GM12878 (cell line): ENCODE results near the gene EPHA2. TPM values are rescaled to one million over a fixed set of nuclear protein-coding genes. Genes with fewer than 3 reads are reported as not detected.

Experiments
- ATAC-seq: fragments of 200-7000 bp; cut with Tn5 transposase; 3 replicates; pipeline ENCODE4 v1.9.1; 2020; ENCODE audit warnings: mild to moderate bottlenecking, moderate library complexity
- BruUV-seq: library from RNA; stranded (reverse); fragments of 400-500 nt; replicated peaks from 2 replicates; lab custom pipeline; 2021; lab: Mats Ljungman, UMichigan
- CTCF ChIA-PET: fragments of 300-600 bp; sonication (Branson Sonifier 250); formaldehyde crosslinking; extraction: SDS; loops from one replicate; lab custom pipeline; 2021; ENCODE audit warnings: inconsistent platforms; lab: Yijun Ruan, JAX
- POLR2A ChIA-PET: fragments of 350-600 bp; formaldehyde crosslinking; extraction: SDS; loops from one replicate; lab custom pipeline; 2021; ENCODE audit warnings: inconsistent platforms; lab: Charles Lee
- RAD21 ChIA-PET: fragments of 300-600 bp; sonication (Branson Sonifier 250); formaldehyde crosslinking; loops from one replicate; lab custom pipeline; 2023; ENCODE audit warnings: antibody characterized with exemption; ENCODE audit not compliant: unreplicated experiment; lab: Charles Lee
- SMC1A ChIA-PET: fragments of 300-600 bp; sonication (Branson Sonifier 250); formaldehyde crosslinking; loops from one replicate; lab custom pipeline; 2023; ENCODE audit not compliant: unreplicated experiment, uncharacterized antibody; lab: Charles Lee
- DNase-seq: peaks from one replicate; pipeline ENCODE4 v3.0.0-alpha.2; 2011; ENCODE audit warnings: low read depth, low spot score
- FAIRE-seq: peaks from 3 replicates; lab custom pipeline; 2011; peaks lifted over from hg19 to GRCh38; lab: Jason Lieb, UNC
- H2AFZ ChIP-seq: 2 replicates; pipeline ENCODE4 v1.6.0; 2011; ENCODE audit warnings: low read depth, low read length, control low read depth; ENCODE audit not compliant: control insufficient read depth
- H3K27ac ChIP-seq: 2 replicates; pipeline ENCODE4 v1.5.1; 2011; ENCODE audit warnings: control low read depth; ENCODE audit not compliant: control insufficient read depth, insufficient read depth
- H3K27me3 ChIP-seq, 2 experiments: replicated peaks in 1 of 2; 2 replicates each; pipeline versions ENCODE4 v1.6.0 to v1.6.1; 2011; ENCODE audit warnings: low read length in 1 of 2; ENCODE audit not compliant: control insufficient read depth in 2 of 2, insufficient read depth in 2 of 2
- H3K36me3 ChIP-seq, 2 experiments: 2 replicates each; pipeline ENCODE4 v1.5.1; 2011; ENCODE audit warnings: low read length in 1 of 2; ENCODE audit not compliant: control insufficient read depth in 2 of 2, insufficient read depth in 2 of 2
- H3K4me1 ChIP-seq: 2 replicates; pipeline ENCODE4 v1.6.1; 2011; ENCODE audit warnings: mild to moderate bottlenecking, low read length, moderate library complexity, mixed read lengths; ENCODE audit not compliant: control insufficient read depth, insufficient read depth
- H3K4me2 ChIP-seq: 2 replicates; pipeline ENCODE4 v1.6.0; 2011; ENCODE audit warnings: control low read depth; ENCODE audit not compliant: control insufficient read depth, insufficient read depth
- H3K4me3 ChIP-seq: fragments of 200-600 bp; sonication (generic); 2 replicates; pipeline ENCODE4 v1.5.1; 2016
- H3K79me2 ChIP-seq: 2 replicates; pipeline ENCODE4 v1.6.0; 2011; ENCODE audit warnings: low read length; ENCODE audit not compliant: control insufficient read depth, insufficient read depth
- H3K9ac ChIP-seq: 2 replicates; pipeline ENCODE4 v1.8.0; 2011; ENCODE audit warnings: low read length, control low read depth, mixed read lengths; ENCODE audit not compliant: control insufficient read depth, insufficient read depth
- H3K9me3 ChIP-seq: replicated peaks from 3 replicates; pipeline ENCODE4 v1.5.1; 2011; ENCODE audit warnings: mild to moderate bottlenecking, low read length; ENCODE audit not compliant: control insufficient read depth, insufficient read depth
- H4K20me1 ChIP-seq: 2 replicates; pipeline ENCODE4 v1.6.0; 2011; ENCODE audit not compliant: control insufficient read depth, insufficient read depth
- BCL3 ChIP-seq: IDR thresholded peaks from 2 replicates; pipeline ENCODE4 v1.6.1; 2011; ENCODE audit warnings: borderline replicate concordance, low read depth, mild to moderate bottlenecking, moderate library complexity, low read length; ENCODE audit not compliant: insufficient read depth, poor library complexity, severe bottlenecking
- CBX3 ChIP-seq: fragments of 200-600 bp; sonication (generic); IDR thresholded peaks from 2 replicates; pipeline ENCODE4 v1.6.1; 2016; ENCODE audit warnings: low read depth, borderline replicate concordance
- MTA2 ChIP-seq: fragments of 450-650 bp; IDR thresholded peaks from 2 replicates; pipeline ENCODE4 v1.6.1; 2016; ENCODE audit warnings: low read depth, mild to moderate bottlenecking, moderate library complexity
- NFYA ChIP-seq: IDR thresholded peaks from 2 replicates; pipeline ENCODE4 v1.6.1; 2011; ENCODE audit warnings: low read depth, mild to moderate bottlenecking, low read length, improper control_type of control experiment, borderline replicate concordance
- RAD51 ChIP-seq: fragments of 450-650 bp; IDR thresholded peaks from 2 replicates; pipeline ENCODE4 v1.6.1; 2016; ENCODE audit warnings: moderate library complexity, mild to moderate bottlenecking, inconsistent platforms
- SMARCA5 ChIP-seq: fragments of 450-650 bp; IDR thresholded peaks from 2 replicates; pipeline ENCODE4 v1.6.1; 2017; ENCODE audit warnings: mild to moderate bottlenecking
- SP1 ChIP-seq: IDR thresholded peaks from one replicate; pipeline ENCODE4 v1.6.1; 2011; ENCODE audit warnings: low read depth, low read length
- STAT3 ChIP-seq: IDR thresholded peaks from 2 replicates; pipeline ENCODE4 v1.6.1; 2011; ENCODE audit warnings: low read depth, low read length, improper control_type of control experiment
- ZBTB33 ChIP-seq: fragments of 450-650 bp; IDR thresholded peaks from 2 replicates; pipeline ENCODE4 v1.6.1; 2017; ENCODE audit warnings: mild to moderate bottlenecking
- ZNF24 ChIP-seq: fragments of 450-650 bp; IDR thresholded peaks from 2 replicates; pipeline ENCODE4 v1.6.1; 2017; ENCODE audit warnings: antibody characterized with exemption, mild to moderate bottlenecking
- WGBS: methylation state at CpG from one replicate; pipeline ENCODE4 v1.1.6; 2016; ENCODE audit warnings: low lambda C conversion rate; ENCODE audit not compliant: insufficient replicate concordance, insufficient coverage; ENCODE audit errors: missing lambda C conversion rate; 5-methylcytosine and 5-hydroxymethylcytosine counted together
- in situ Hi-C: fragments of 300-500 bp; cut with MboI; formaldehyde crosslinking; loops from 9 replicates; pipeline ENCODE4 v1.14.3; 2018; ENCODE audit warnings: mixed read lengths
- intact Hi-C: fragments of 100-400 bp; cut with micrococcal nuclease; formaldehyde crosslinking; loops from one replicate; pipeline ENCODE4 v1.14.2; 2022; ENCODE audit not compliant: unreplicated experiment
- polyA plus RNA-seq, 11 experiments: library from polyadenylated mRNA; depleted of rRNA in 4 of 11; unstranded in 6 of 11; stranded (reverse) in 5 of 11; fragments of >200 nt; fragmentation: Nextera tagmentation in 4 of 11; fragmentation: Illumina TruSeq in 1 of 11; extraction: Ambion mirVana in 4 of 11; extraction: Trizol in 1 of 11; gene quantifications; 1 replicate in 1 of 11; 2 replicates in 10 of 11; pipeline versions ENCODE4 v1.2.1 to v1.2.3, GENCODE V29; 2011 to 2016; ENCODE audit warnings: inconsistent platforms in 2 of 11, missing spikeins in 2 of 11, low read depth in 1 of 11
- total RNA-seq, 4 experiments: library from RNA; depleted of rRNA in 3 of 4; stranded (reverse); fragments of >200 nt in 3 of 4; fragmentation: Illumina TruSeq in 1 of 4; extraction: Trizol in 1 of 4; gene quantifications; 2 replicates each; pipeline versions ENCODE4 v1.2.1 to v1.2.3, GENCODE V29; 2013 to 2021
- TF ChIP-seq, protein P1 (sequence below): IDR thresholded peaks from 2 replicates; pipeline ENCODE4 v1.6.1; 2012; ENCODE audit warnings: improper control_type of control experiment, low read depth, low read length; ENCODE audit not compliant: insufficient replicate concordance
- TF ChIP-seq, protein P2 (sequence below): fragments of 450-650 bp; IDR thresholded peaks from 2 replicates; pipeline ENCODE4 v1.6.1; 2016; ENCODE audit warnings: mild to moderate bottlenecking
- TF ChIP-seq, protein P3 (sequence below): IDR thresholded peaks from 2 replicates; pipeline ENCODE4 v1.6.1; 2012; ENCODE audit warnings: low read depth, low read length, improper control_type of control experiment

The EPHA2 gene
- total and polyA plus RNA-seq, 10 of the 15 experiments (the other 5 are each of a cell fraction or from before 2014, with no cell fraction given), result 0.04 to 0.51 (median 0.23) TPM; not detected in 2

GRCh38 chr1:16156848-16157495, 1.1 kb upstream of the EPHA2 start:
- Histone ChIP-seq H4K20me1 (no peaks in the 10 kb centered on the region), H3K79me2 (no peaks in the 10 kb centered on the region), H3K4me3 (no peak overlapping the region), H3K27ac (no peak overlapping the region), H3K4me1 (no peaks in the 10 kb centered on the region; the same call in 1 of the 2 replicates), H2AFZ (no peak overlapping the region), H3K36me3 (no peaks in the 10 kb centered on the region), H3K27me3 (peaks cover 3 to 6% of the 10 kb centered on the region in 2 experiments; a peak in 3 of 4 replicates), H3K9ac (no peak overlapping the region), H3K9me3 (no peaks in the 10 kb centered on the region), H3K4me2 (no peak overlapping the region)
- ChIA-PET POLR2A (interaction anchor here (0.6 kb wide), 1 partner anchor 29 kb away, joined by 3 read pairs; no protein-coding TSS in a partner anchor), SMC1A (no interaction called here), RAD21 (no interaction called here), CTCF (interaction anchor here (1.4 kb wide), 1 partner anchor 74 kb away, joined by 4 read pairs; no protein-coding TSS in a partner anchor)
- BruUV-seq, result no TSS peak
- intact Hi-C loops (no loop called here), in situ Hi-C loops (no loop called here)
- ATAC-seq (no peak), FAIRE-seq (no peak), DNase-seq (no peak)
- WGBS, result 43% methylated on average over 13 of the region's 13 CpGs
- TF ChIP-seq ZNF24 (no peak), RAD51 (no peak), MTA2 (no peak), STAT3 (no peak), NFYA (no peak), SMARCA5 (no peak), SP1 (no peak), CBX3 (no peak), ZBTB33 (no peak), BCL3 (no peak)
- TF ChIP-seq, protein P1, sequence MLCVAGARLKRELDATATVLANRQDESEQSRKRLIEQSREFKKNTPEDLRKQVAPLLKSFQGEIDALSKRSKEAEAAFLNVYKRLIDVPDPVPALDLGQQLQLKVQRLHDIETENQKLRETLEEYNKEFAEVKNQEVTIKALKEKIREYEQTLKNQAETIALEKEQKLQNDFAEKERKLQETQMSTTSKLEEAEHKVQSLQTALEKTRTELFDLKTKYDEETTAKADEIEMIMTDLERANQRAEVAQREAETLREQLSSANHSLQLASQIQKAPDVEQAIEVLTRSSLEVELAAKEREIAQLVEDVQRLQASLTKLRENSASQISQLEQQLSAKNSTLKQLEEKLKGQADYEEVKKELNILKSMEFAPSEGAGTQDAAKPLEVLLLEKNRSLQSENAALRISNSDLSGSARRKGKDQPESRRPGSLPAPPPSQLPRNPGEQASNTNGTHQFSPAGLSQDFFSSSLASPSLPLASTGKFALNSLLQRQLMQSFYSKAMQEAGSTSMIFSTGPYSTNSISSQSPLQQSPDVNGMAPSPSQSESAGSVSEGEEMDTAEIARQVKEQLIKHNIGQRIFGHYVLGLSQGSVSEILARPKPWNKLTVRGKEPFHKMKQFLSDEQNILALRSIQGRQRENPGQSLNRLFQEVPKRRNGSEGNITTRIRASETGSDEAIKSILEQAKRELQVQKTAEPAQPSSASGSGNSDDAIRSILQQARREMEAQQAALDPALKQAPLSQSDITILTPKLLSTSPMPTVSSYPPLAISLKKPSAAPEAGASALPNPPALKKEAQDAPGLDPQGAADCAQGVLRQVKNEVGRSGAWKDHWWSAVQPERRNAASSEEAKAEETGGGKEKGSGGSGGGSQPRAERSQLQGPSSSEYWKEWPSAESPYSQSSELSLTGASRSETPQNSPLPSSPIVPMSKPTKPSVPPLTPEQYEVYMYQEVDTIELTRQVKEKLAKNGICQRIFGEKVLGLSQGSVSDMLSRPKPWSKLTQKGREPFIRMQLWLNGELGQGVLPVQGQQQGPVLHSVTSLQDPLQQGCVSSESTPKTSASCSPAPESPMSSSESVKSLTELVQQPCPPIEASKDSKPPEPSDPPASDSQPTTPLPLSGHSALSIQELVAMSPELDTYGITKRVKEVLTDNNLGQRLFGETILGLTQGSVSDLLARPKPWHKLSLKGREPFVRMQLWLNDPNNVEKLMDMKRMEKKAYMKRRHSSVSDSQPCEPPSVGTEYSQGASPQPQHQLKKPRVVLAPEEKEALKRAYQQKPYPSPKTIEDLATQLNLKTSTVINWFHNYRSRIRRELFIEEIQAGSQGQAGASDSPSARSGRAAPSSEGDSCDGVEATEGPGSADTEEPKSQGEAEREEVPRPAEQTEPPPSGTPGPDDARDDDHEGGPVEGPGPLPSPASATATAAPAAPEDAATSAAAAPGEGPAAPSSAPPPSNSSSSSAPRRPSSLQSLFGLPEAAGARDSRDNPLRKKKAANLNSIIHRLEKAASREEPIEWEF, result no peak
- TF ChIP-seq, protein P2, sequence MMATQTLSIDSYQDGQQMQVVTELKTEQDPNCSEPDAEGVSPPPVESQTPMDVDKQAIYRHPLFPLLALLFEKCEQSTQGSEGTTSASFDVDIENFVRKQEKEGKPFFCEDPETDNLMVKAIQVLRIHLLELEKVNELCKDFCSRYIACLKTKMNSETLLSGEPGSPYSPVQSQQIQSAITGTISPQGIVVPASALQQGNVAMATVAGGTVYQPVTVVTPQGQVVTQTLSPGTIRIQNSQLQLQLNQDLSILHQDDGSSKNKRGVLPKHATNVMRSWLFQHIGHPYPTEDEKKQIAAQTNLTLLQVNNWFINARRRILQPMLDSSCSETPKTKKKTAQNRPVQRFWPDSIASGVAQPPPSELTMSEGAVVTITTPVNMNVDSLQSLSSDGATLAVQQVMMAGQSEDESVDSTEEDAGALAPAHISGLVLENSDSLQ, result no peak
- TF ChIP-seq, protein P3, sequence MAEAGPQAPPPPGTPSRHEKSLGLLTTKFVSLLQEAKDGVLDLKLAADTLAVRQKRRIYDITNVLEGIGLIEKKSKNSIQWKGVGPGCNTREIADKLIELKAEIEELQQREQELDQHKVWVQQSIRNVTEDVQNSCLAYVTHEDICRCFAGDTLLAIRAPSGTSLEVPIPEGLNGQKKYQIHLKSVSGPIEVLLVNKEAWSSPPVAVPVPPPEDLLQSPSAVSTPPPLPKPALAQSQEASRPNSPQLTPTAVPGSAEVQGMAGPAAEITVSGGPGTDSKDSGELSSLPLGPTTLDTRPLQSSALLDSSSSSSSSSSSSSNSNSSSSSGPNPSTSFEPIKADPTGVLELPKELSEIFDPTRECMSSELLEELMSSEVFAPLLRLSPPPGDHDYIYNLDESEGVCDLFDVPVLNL, result no peak
